ENCODE data around the gene NKAIN1. TPM values are rescaled to one million over a fixed set of nuclear protein-coding genes. Genes with fewer than 3 reads are reported as not detected.

The NKAIN1 gene
- total RNA-seq, 5 donors from 2014 or later (not counting 1 experiment from before 2014, with no cell fraction given), result 0.13 TPM; not detected in 4

GRCh38 chr1:31257213-31257612, 17.5 kb upstream of the NKAIN1 start:
- Histone ChIP-seq H3K4me3 (ENCODE audit: control insufficient read depth in 1 of 2, extremely low read depth in 1 of 2, low read length in 1 of 2) (no peak overlapping the region), H3K27ac (ENCODE audit: low read length) (no peak overlapping the region), H3K27me3 (replicated peaks in 1 of 2; ENCODE audit: control insufficient read depth in 2 of 2, extremely low read depth in 1 of 2, insufficient read depth in 2 of 2, low read length in 1 of 2) (no peaks in the 10 kb centered on the region), H3K36me3 (ENCODE audit: control insufficient read depth in 2 of 2, extremely low read depth in 1 of 2, insufficient read depth in 1 of 2, low read length in 1 of 2) (peaks cover 4 to 46% of the 10 kb centered on the region in 2 donors), H3K9me3 (no peaks in the 10 kb centered on the region), H3K4me1 (ENCODE audit: control insufficient read depth in 1 of 2, extremely low read depth in 1 of 2, insufficient read depth in 2 of 2, low read length in 2 of 2) (no peaks in the 10 kb centered on the region)
- Mint-ChIP-seq H3K27me3 (no peaks in the 10 kb centered on the region), H3K9me3 (no peaks in the 10 kb centered on the region), H3K4me3 (no peak overlapping the region), H3K4me1 (no peaks in the 10 kb centered on the region), H3K36me3 (peaks cover 38% of the 10 kb centered on the region), H3K27ac (no peak overlapping the region)
- POLR2A ChIA-PET, result no interaction called here
- DNase-seq (no peak), ATAC-seq (replicated peaks in 1 of 4) (no peak)
- 100% methylated on average over 1 of the region's 1 CpG for WGBS (ENCODE audit: insufficient coverage)
- CTCF ChIA-PET, result no interaction called here

- H3K27ac ChIP-seq (ENCODE audit: low read length), result no peak overlapping the region
- Mint-ChIP-seq H3K27ac (no peak overlapping the region), H3K27me3 (no peaks in the 10 kb centered on the region), H3K4me1 (no peaks in the 10 kb centered on the region), H3K36me3 (no peaks in the 10 kb centered on the region), H3K4me3 (no peak overlapping the region), H3K9me3 (no peaks in the 10 kb centered on the region)
- CTCF ChIA-PET, result no interaction called here
- WGBS (ENCODE audit: insufficient coverage), result 90% methylated on average over 2 of the region's 3 CpGs
- no peaks in the 10 kb centered on the region for H3K27me3 ChIP-seq (replicated peaks in 1 of 2; ENCODE audit: control insufficient read depth in 2 of 2, extremely low read depth in 1 of 2, insufficient read depth in 2 of 2, low read length in 1 of 2)
- no peaks in the 10 kb centered on the region for H3K4me1 ChIP-seq (ENCODE audit: control insufficient read depth in 1 of 2, extremely low read depth in 1 of 2, insufficient read depth in 2 of 2, low read length in 2 of 2)
- no peak for DNase-seq
- POLR2A ChIA-PET, result no interaction called here
- no peak overlapping the region for H3K4me3 ChIP-seq (ENCODE audit: control insufficient read depth in 1 of 2, extremely low read depth in 1 of 2, low read length in 1 of 2)
- ATAC-seq (replicated peaks in 1 of 4), result no peak
- H3K9me3 ChIP-seq, result no peaks in the 10 kb centered on the region
- no peaks in the 10 kb centered on the region for H3K36me3 ChIP-seq (ENCODE audit: control insufficient read depth in 2 of 2, extremely low read depth in 1 of 2, insufficient read depth in 1 of 2, low read length in 1 of 2)
Observed at GRCh38 chr1:31249854-31250253, 10.2 kb upstream of the NKAIN1 start.

DNA sequence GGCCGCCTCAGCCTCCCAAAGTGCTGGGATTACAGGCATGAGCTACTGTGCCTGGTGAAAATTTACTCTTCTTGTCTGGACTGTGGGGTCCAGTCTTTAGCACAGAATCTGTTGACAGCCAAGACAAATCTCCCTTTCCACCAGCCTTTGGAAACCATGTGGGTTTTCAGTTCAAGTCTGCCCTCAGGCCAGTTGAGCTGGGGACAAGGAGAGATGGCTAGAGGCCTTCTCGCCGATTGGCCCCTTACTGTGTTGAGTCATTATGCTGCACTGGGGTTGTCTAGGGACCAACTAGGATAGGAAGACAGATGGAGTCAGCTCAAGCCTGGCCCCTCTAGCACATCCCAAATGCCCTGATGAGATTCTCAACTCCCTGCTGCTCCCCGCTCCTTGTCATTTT, 8.6 kb upstream of the NKAIN1 start:
- H3K27me3 ChIP-seq (replicated peaks in 1 of 2; ENCODE audit: control insufficient read depth in 2 of 2, extremely low read depth in 1 of 2, insufficient read depth in 2 of 2, low read length in 1 of 2), result no peaks in the 10 kb centered on the region
- H3K4me3 ChIP-seq (ENCODE audit: control insufficient read depth in 1 of 2, extremely low read depth in 1 of 2, low read length in 1 of 2), result no peak overlapping the region
- ChIA-PET CTCF (no interaction called here), POLR2A (no interaction called here)
- no peaks in the 10 kb centered on the region for H3K9me3 ChIP-seq
- WGBS (ENCODE audit: insufficient coverage), result 80% methylated on average over 1 of the region's 4 CpGs
- H3K27ac ChIP-seq (ENCODE audit: low read length), result no peak overlapping the region
- no peak overlapping the region for H3K4me3 Mint-ChIP-seq
- H3K27ac Mint-ChIP-seq, result no peak overlapping the region
- no peak for DNase-seq
- no peaks in the 10 kb centered on the region for H3K4me1 ChIP-seq (ENCODE audit: control insufficient read depth in 1 of 2, extremely low read depth in 1 of 2, insufficient read depth in 2 of 2, low read length in 2 of 2)
- no peaks in the 10 kb centered on the region for H3K36me3 Mint-ChIP-seq
- ATAC-seq (replicated peaks in 1 of 4), result no peak
- H3K36me3 ChIP-seq (ENCODE audit: control insufficient read depth in 2 of 2, extremely low read depth in 1 of 2, insufficient read depth in 1 of 2, low read length in 1 of 2), result no peaks in the 10 kb centered on the region
- H3K27me3 Mint-ChIP-seq, result no peaks in the 10 kb centered on the region
- no peaks in the 10 kb centered on the region for H3K4me1 Mint-ChIP-seq
- no peaks in the 10 kb centered on the region for H3K9me3 Mint-ChIP-seq

GRCh38 chr1:31244326-31244725, 4.6 kb upstream of the NKAIN1 start:
- CTCF ChIA-PET, result interaction anchor here in 1 of 2 donors (0.5 kb wide), 1 partner anchor 545 kb away, joined by 5 read pairs; no protein-coding TSS in a partner anchor
- no peak overlapping the region for H3K27ac Mint-ChIP-seq
- 100% methylated on average over 1 of the region's 4 CpGs for WGBS (ENCODE audit: insufficient coverage)

DNA sequence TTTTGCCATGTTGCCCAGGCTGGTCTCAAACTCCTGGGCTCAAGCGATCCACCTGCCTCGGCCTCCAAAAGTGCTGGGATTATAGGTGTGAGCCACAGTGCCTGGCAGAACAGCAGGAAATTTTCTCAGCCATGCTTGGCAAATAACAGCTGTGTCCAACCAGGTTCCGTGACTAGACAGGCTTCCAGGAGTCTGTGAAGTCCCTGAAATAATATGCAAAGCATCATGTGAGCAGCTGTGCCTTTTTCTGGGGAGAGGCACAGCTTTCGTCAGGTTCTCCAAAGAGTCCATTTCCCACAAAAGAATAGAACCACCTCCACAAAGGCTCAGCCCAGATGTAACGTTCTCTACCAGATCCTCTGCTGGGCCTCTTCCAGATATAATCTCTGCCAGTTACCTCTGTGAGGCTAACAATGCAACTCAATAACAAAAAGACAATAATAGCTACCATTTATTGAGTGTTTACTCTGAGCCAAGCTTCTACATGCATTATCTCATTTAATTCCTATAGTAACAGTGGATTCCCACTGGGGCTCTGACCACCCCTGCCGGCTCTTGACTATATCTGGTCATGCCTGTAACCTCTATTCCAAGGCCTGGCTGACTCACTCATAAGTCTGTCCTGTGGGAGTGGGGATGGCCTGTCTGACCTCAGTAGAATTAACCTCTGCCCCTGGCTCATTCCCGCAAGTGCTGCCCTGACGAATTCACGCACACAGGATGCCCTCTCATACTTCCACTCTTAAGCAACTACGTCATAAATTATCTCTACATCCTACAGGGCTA, 4.0 kb upstream of the NKAIN1 start:
- H3K36me3 Mint-ChIP-seq, result no peaks in the 10 kb centered on the region
- Histone ChIP-seq H3K9me3 (no peaks in the 10 kb centered on the region), H3K4me1 (ENCODE audit: control insufficient read depth in 1 of 2, extremely low read depth in 1 of 2, insufficient read depth in 2 of 2, low read length in 2 of 2) (peaks cover 0 to 5% of the 10 kb centered on the region in 2 experiments), H3K27ac (ENCODE audit: low read length) (no peak overlapping the region), H3K36me3 (ENCODE audit: control insufficient read depth in 2 of 2, extremely low read depth in 1 of 2, insufficient read depth in 1 of 2, low read length in 1 of 2) (no peaks in the 10 kb centered on the region), H3K27me3 (replicated peaks in 1 of 2; ENCODE audit: control insufficient read depth in 2 of 2, extremely low read depth in 1 of 2, insufficient read depth in 2 of 2, low read length in 1 of 2) (peaks cover 5 to 26% of the 10 kb centered on the region in 2 experiments), H3K4me3 (ENCODE audit: control insufficient read depth in 1 of 2, extremely low read depth in 1 of 2, low read length in 1 of 2) (no peak overlapping the region)
- DNase-seq, result no peak
- CTCF ChIA-PET, result interaction anchor here in 1 of 2 donors (0.7 kb wide), 1 partner anchor 863 kb away, joined by 6 read pairs; no protein-coding TSS in a partner anchor
- WGBS (ENCODE audit: insufficient coverage), result 74% methylated on average over 6 of the region's 10 CpGs
- no peak overlapping the region for H3K4me3 Mint-ChIP-seq
- no peak for ATAC-seq (replicated peaks in 1 of 4)
- POLR2A ChIA-PET, result no interaction called here
- no peaks in the 10 kb centered on the region for H3K9me3 Mint-ChIP-seq
- no peak overlapping the region for H3K27ac Mint-ChIP-seq
- H3K27me3 Mint-ChIP-seq, result peaks cover 15 to 17% of the 10 kb centered on the region in 2 donors
- peaks cover 11 to 17% (median 13%) of the 10 kb centered on the region in 3 donors for H3K4me1 Mint-ChIP-seq

More at GRCh38 chr1:31244326-31244725, 4.6 kb upstream of the NKAIN1 start:
- ATAC-seq (replicated peaks in 1 of 4) (no peak), DNase-seq (no peak)
- H3K27me3 Mint-ChIP-seq, result peaks cover 10 to 12% of the 10 kb centered on the region in 2 donors
- no peaks in the 10 kb centered on the region for H3K9me3 Mint-ChIP-seq
- H3K4me1 ChIP-seq (ENCODE audit: control insufficient read depth in 1 of 2, extremely low read depth in 1 of 2, insufficient read depth in 2 of 2, low read length in 2 of 2), result no peaks in the 10 kb centered on the region
- H3K36me3 ChIP-seq (ENCODE audit: control insufficient read depth in 2 of 2, extremely low read depth in 1 of 2, insufficient read depth in 1 of 2, low read length in 1 of 2), result no peaks in the 10 kb centered on the region
- H3K27me3 ChIP-seq (replicated peaks in 1 of 2; ENCODE audit: control insufficient read depth in 2 of 2, extremely low read depth in 1 of 2, insufficient read depth in 2 of 2, low read length in 1 of 2), result peaks cover 2 to 20% of the 10 kb centered on the region in 2 experiments
- H3K4me3 ChIP-seq (ENCODE audit: control insufficient read depth in 1 of 2, extremely low read depth in 1 of 2, low read length in 1 of 2), result no peak overlapping the region
- POLR2A ChIA-PET, result no interaction called here
- H3K4me1 Mint-ChIP-seq, result peaks cover 6 to 13% (median 9%) of the 10 kb centered on the region in 3 donors
- H3K27ac ChIP-seq (ENCODE audit: low read length), result no peak overlapping the region
- no peaks in the 10 kb centered on the region for H3K36me3 Mint-ChIP-seq
- no peak overlapping the region for H3K4me3 Mint-ChIP-seq
- no peaks in the 10 kb centered on the region for H3K9me3 ChIP-seq

GRCh38 chr1:31241321-31241720, 1.6 kb upstream of the NKAIN1 start:
- no peak overlapping the region for H3K27ac Mint-ChIP-seq

More at GRCh38 chr1:31241321-31241720, 1.6 kb upstream of the NKAIN1 start:
- Histone ChIP-seq H3K27ac (ENCODE audit: low read length) (no peak overlapping the region), H3K36me3 (ENCODE audit: control insufficient read depth in 2 of 2, extremely low read depth in 1 of 2, insufficient read depth in 1 of 2, low read length in 1 of 2) (no peaks in the 10 kb centered on the region), H3K27me3 (replicated peaks in 1 of 2; ENCODE audit: control insufficient read depth in 2 of 2, extremely low read depth in 1 of 2, insufficient read depth in 2 of 2, low read length in 1 of 2) (peaks cover 7 to 47% of the 10 kb centered on the region in 2 experiments), H3K4me1 (ENCODE audit: control insufficient read depth in 1 of 2, extremely low read depth in 1 of 2, insufficient read depth in 2 of 2, low read length in 2 of 2) (peaks cover 0 to 6% of the 10 kb centered on the region in 2 experiments), H3K4me3 (ENCODE audit: control insufficient read depth in 1 of 2, extremely low read depth in 1 of 2, low read length in 1 of 2) (no peak overlapping the region), H3K9me3 (no peaks in the 10 kb centered on the region)
- no peak for DNase-seq
- H3K4me3 Mint-ChIP-seq, result no peak overlapping the region
- WGBS (ENCODE audit: insufficient coverage), result 6% methylated on average over 2 of the region's 8 CpGs
- H3K36me3 Mint-ChIP-seq, result no peaks in the 10 kb centered on the region
- CTCF ChIA-PET, result no interaction called here
- H3K9me3 Mint-ChIP-seq, result no peaks in the 10 kb centered on the region
- peaks cover 14 to 22% (median 16%) of the 10 kb centered on the region in 3 donors for H3K4me1 Mint-ChIP-seq
- POLR2A ChIA-PET, result no interaction called here
- H3K27me3 Mint-ChIP-seq, result peaks cover 35 to 36% of the 10 kb centered on the region in 2 donors
- ATAC-seq (replicated peaks in 1 of 4), result no peak
